ENCODE results near the gene NEK5. TPM values are rescaled to one million over a fixed set of nuclear protein-coding genes. Genes with fewer than 3 reads are reported as not detected.

The NEK5 gene
- total RNA-seq, 1 donor from 2014 or later = 0.50 TPM

GRCh38 chr13:51998723-51999509 is 130.0 kb downstream of the NEK5 start:
- peaks cover 11% of the 10 kb centered on the region for H3K4me1 Mint-ChIP-seq (ENCODE audit: low read depth, unreplicated experiment)
- Histone ChIP-seq H3K9ac (ENCODE audit: low read length) (no peak overlapping the region), H3K9me3 (ENCODE audit: insufficient read depth, low read depth, low read length) (no peaks in the 10 kb centered on the region), H4K20me1 (ENCODE audit: insufficient read depth, low read length) (peaks cover 20% of the 10 kb centered on the region), H3K27me3 (ENCODE audit: insufficient read depth, low read length) (peaks cover 21% of the 10 kb centered on the region), H3K4me2 (ENCODE audit: low read length) (no peak overlapping the region), H3K4me3 (ENCODE audit: insufficient read depth, low read depth, low read length) (no peak overlapping the region), H3K27ac (ENCODE audit: low read depth, low read length) (no peak overlapping the region), H3K4me1 (ENCODE audit: insufficient read depth, low read length) (no peaks in the 10 kb centered on the region), H3K36me3 (ENCODE audit: insufficient read depth, low read length) (no peaks in the 10 kb centered on the region), H3K79me2 (ENCODE audit: insufficient read depth, low read length) (no peaks in the 10 kb centered on the region), H2AFZ (ENCODE audit: low read depth, low read length) (no peak overlapping the region)
- no peak overlapping the region for H3K27ac Mint-ChIP-seq (ENCODE audit: unreplicated experiment)
- no peaks in the 10 kb centered on the region for H3K9me3 Mint-ChIP-seq (ENCODE audit: unreplicated experiment)
- no peak for TF ChIP-seq CTCF (IDR thresholded peaks at IDR 0.05; ENCODE audit: insufficient read depth, low read depth, low read length)
- no peak for TF ChIP-seq EZH2 (IDR thresholded peaks at IDR 0.05; ENCODE audit: insufficient read depth, low read length)
- no peak for FAIRE-seq
- H3K27me3 Mint-ChIP-seq (ENCODE audit: low read depth, unreplicated experiment) = no peaks in the 10 kb centered on the region
- no peak overlapping the region for H3K4me3 Mint-ChIP-seq (ENCODE audit: unreplicated experiment)
- no peaks in the 10 kb centered on the region for H3K36me3 Mint-ChIP-seq (ENCODE audit: low read depth, unreplicated experiment)
- DNase-seq (ENCODE audit: low read depth) = no peak

GRCh38 chr13:51997641-51998330 is 131.1 kb downstream of the NEK5 start:
- no peaks in the 10 kb centered on the region for H3K9me3 ChIP-seq (ENCODE audit: insufficient read depth, low read depth, low read length)
- peaks cover 11% of the 10 kb centered on the region for H3K4me1 Mint-ChIP-seq (ENCODE audit: low read depth, unreplicated experiment)
- H3K4me3 ChIP-seq (ENCODE audit: insufficient read depth, low read depth, low read length) = no peak overlapping the region
- H3K27me3 ChIP-seq (ENCODE audit: insufficient read depth, low read length) = peaks cover 21% of the 10 kb centered on the region
- H3K27me3 Mint-ChIP-seq (ENCODE audit: low read depth, unreplicated experiment) = no peaks in the 10 kb centered on the region
- no peak for FAIRE-seq
- H3K27ac ChIP-seq (ENCODE audit: low read depth, low read length) = no peak overlapping the region
- H3K9ac ChIP-seq (ENCODE audit: low read length) = no peak overlapping the region
- TF ChIP-seq CTCF (IDR thresholded peaks at IDR 0.05; ENCODE audit: insufficient read depth, low read depth, low read length) (no peak), EZH2 (IDR thresholded peaks at IDR 0.05; ENCODE audit: insufficient read depth, low read length) (no peak)
- H3K36me3 ChIP-seq (ENCODE audit: insufficient read depth, low read length) = no peaks in the 10 kb centered on the region
- H3K27ac Mint-ChIP-seq (ENCODE audit: unreplicated experiment) = no peak overlapping the region
- no peak overlapping the region for H3K4me2 ChIP-seq (ENCODE audit: low read length)
- DNase-seq (ENCODE audit: low read depth) = no peak
- no peaks in the 10 kb centered on the region for H3K79me2 ChIP-seq (ENCODE audit: insufficient read depth, low read length)
- H2AFZ ChIP-seq (ENCODE audit: low read depth, low read length) = no peak overlapping the region
- peaks cover 25% of the 10 kb centered on the region for H4K20me1 ChIP-seq (ENCODE audit: insufficient read depth, low read length)
- H3K9me3 Mint-ChIP-seq (ENCODE audit: unreplicated experiment) = no peaks in the 10 kb centered on the region
- no peaks in the 10 kb centered on the region for H3K36me3 Mint-ChIP-seq (ENCODE audit: low read depth, unreplicated experiment)
- H3K4me1 ChIP-seq (ENCODE audit: insufficient read depth, low read length) = no peaks in the 10 kb centered on the region
- H3K4me3 Mint-ChIP-seq (ENCODE audit: unreplicated experiment) = no peak overlapping the region

All from astrocyte (in vitro differentiated cells and primary cell).